ENCODE measurements around the gene ALDH5A1.

The ALDH5A1 gene

GRCh38 chr6:24494821-24495795, at the start of gene ALDH5A1:
Gene ALDH5A1, plus strand, starts transcription at chr6:24494969. Its CDS starts 28 bp downstream, at chr6:24494997.
- no peak for DNase-seq

GRCh38 chr6:24445704-24446103, 49.1 kb upstream of the ALDH5A1 start:
- DNase-seq, result no peak

- DNase-seq, result no peak
Measured at GRCh38 chr6:24446670-24447069, 48.1 kb upstream of the ALDH5A1 start.

GRCh38 chr6:24448396-24448795, 46.4 kb upstream of the ALDH5A1 start:
- DNase-seq, result no peak

- DNase-seq, result no peak
Measured at GRCh38 chr6:24448828-24449525, 45.8 kb upstream of the ALDH5A1 start.

- DNase-seq, result no peak
Measured at GRCh38 chr6:24451581-24452388, 43.0 kb upstream of the ALDH5A1 start.

- DNase-seq, result no peak
Measured at GRCh38 chr6:24453921-24454320, 40.8 kb upstream of the ALDH5A1 start.

- no peak for DNase-seq
Measured at GRCh38 chr6:24454452-24454851, 40.3 kb upstream of the ALDH5A1 start.

GRCh38 chr6:24455061-24455460, 39.7 kb upstream of the ALDH5A1 start:
- DNase-seq, result no peak

- DNase-seq, result no peak
Measured at GRCh38 chr6:24458134-24458533, 36.6 kb upstream of the ALDH5A1 start.

- DNase-seq, result no peak
Measured at GRCh38 chr6:24458941-24459340, 35.8 kb upstream of the ALDH5A1 start.

- DNase-seq, result no peak
Measured at GRCh38 chr6:24460966-24461365, 33.8 kb upstream of the ALDH5A1 start.

- DNase-seq, result no peak
Measured at GRCh38 chr6:24464253-24465038, 30.3 kb upstream of the ALDH5A1 start.

GRCh38 chr6:24469811-24470210, 25.0 kb upstream of the ALDH5A1 start:
- no peak for DNase-seq

- no peak for DNase-seq
Measured at GRCh38 chr6:24472181-24472580, 22.6 kb upstream of the ALDH5A1 start.

- DNase-seq, result no peak
Measured at GRCh38 chr6:24476631-24477030, 18.1 kb upstream of the ALDH5A1 start.

GRCh38 chr6:24477070-24477469, 17.7 kb upstream of the ALDH5A1 start:
- DNase-seq, result no peak

GRCh38 chr6:24478903-24479302, 15.9 kb upstream of the ALDH5A1 start:
- no peak for DNase-seq

- no peak for DNase-seq
Measured at GRCh38 chr6:24480705-24481104, 14.1 kb upstream of the ALDH5A1 start.

GRCh38 chr6:24481449-24481848, 13.3 kb upstream of the ALDH5A1 start:
- DNase-seq, result no peak

GRCh38 chr6:24484657-24485323, 10.0 kb upstream of the ALDH5A1 start:
- DNase-seq, result no peak

GRCh38 chr6:24486065-24486464, 8.7 kb upstream of the ALDH5A1 start:
- DNase-seq, result no peak

All from SIG-M5 (cell line).